VCaP (cell line): ENCODE measurements around the gene SLC16A6.
"Not testable (repeated sequence)": the region's sequence is repeated elsewhere in the genome, so short reads cannot be mapped to it uniquely, and the experiment has no call there.

Experiments
- H3K27ac ChIP-seq: fragments of 450-650 bp; 2 replicates; pipeline ENCODE4 v1.5.1; 2017
- CTCF ChIP-seq: fragments of 450-650 bp; conservative IDR thresholded peaks from 2 replicates; pipeline ENCODE4 v1.5.1; 2017; ENCODE audit warnings: mild to moderate bottlenecking, moderate library complexity

SLC16A6 gene

DNA sequence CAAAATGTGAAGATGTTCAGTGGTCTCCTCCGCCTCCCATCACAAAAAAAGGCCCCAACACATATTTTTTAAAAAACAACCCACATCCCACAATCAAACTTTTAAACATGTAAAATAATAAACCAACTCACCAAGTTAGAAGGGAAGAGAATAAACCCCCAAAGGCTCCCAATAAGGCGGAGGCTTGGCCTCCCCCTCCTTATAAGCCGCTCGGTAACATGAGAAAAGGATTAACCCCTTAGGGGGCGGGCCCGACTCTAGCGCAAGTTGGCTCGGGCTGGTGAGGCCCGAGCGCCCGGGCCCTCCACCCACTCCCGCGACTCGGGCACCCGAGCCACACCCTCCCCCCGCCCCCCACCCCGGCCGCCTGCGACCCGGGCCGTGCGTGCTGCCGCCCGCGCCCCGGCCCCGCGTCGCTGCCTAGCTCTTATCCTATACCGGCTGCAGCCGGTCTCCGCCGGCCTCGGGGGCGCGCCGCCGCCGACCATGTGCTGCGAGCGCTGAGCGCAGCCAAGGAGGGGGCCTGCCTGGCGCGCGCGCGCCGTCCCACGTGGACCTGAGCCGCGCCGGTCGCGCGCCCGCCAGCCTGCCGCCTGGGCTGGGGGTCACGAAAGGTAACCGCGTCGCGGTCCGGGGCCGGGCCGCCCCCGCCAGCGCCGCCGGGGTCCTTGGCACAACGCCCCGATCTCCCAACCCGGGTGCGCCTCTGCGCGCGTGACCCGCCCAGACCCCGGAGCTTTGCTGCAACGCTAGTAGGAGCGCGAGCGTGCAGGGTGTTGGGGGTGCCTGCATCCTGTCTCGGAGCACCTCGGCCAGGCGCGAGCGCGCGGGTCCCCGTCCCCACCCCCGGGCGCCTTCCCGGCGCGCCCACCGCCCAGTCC lies at the start of gene SLC16A6, which contains the start of gene ARSG:
Gene SLC16A6 (minus strand): TSS at position 173 of the 881 bp plus-strand sequence. CDS start 12,807 bp downstream, outside the sequence.
Gene ARSG (plus strand): TSS at position 541 of the 881 bp plus-strand sequence. CDS start 15,999 bp downstream, outside the sequence.
- TF ChIP-seq CTCF, result no peak
- peak within 1 kb of the TSS; percentile 89 for H3K27ac ChIP-seq

DNA sequence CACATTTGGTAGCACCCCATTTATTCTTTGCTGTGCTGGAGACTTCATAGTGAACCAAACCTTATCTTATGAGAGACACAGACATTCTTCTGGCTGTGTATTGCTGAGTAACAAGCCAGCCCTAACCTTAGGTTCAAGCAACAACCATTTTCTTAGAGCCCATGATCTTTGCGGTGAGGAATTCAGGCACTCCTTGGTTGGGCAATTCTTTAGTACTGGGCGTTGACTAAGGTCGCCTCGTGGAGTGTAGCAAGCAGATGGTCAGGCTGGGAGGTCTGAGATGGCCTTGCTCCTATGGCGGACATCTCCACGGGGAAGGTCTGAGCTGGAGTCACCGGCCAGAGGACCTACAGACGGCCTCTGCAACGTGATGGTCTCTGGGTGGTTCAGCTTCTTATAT lies 43.5 kb upstream of the SLC16A6 start:
- no peak overlapping the region for H3K27ac ChIP-seq
- no peak for TF ChIP-seq CTCF

GRCh38 chr17:68331932-68332331 lies 41.0 kb upstream of the SLC16A6 start:
- not testable (repeated sequence) for H3K27ac ChIP-seq

DNA sequence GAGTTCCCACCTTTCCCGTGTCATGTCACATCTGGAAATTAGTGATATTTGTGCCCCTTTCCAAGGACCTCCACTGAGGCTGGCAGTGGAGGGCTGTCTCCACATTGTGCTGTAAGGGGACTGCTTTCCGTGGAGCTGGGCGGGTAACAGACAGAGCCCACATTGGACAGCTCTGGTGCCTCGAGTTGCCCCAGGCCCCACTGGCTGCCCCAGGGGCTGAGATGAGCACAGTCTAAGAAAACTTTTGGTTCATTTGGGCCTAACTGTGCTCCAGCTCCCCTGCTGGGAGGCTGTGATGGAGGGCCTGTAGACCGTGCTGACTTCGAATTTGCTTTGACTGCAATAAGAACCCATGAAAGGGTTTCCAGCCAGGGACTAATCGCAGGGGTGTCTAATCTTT lies 38.4 kb upstream of the SLC16A6 start:
- TF ChIP-seq CTCF, result no peak
- H3K27ac ChIP-seq, result no peak overlapping the region

- H3K27ac ChIP-seq, result no peak overlapping the region
- no peak for TF ChIP-seq CTCF
Observed at GRCh38 chr17:68328676-68329075, 37.7 kb upstream of the SLC16A6 start.

GRCh38 chr17:68327823-68328557 lies 37.1 kb upstream of the SLC16A6 start:
- no peak overlapping the region for H3K27ac ChIP-seq
- TF ChIP-seq CTCF, result no peak

GRCh38 chr17:68326681-68327080 lies 35.8 kb upstream of the SLC16A6 start:
- H3K27ac ChIP-seq, result no peak overlapping the region
- TF ChIP-seq CTCF, result no peak
